Fibroblast of skin of back (primary cell): Measurements from ENCODE around the gene DHX38.
A peak's percentile ranks its signal among the peaks of the same experiment; 100 is the strongest.

Source experiments
- DNase-seq: peaks from one replicate; pipeline ENCODE4 v3.0.0-alpha.2; 2013

Gene DHX38

GRCh38 chr16:72084445-72084844 is 9.2 kb upstream of the DHX38 start:
- DNase-seq = no peak

DNA sequence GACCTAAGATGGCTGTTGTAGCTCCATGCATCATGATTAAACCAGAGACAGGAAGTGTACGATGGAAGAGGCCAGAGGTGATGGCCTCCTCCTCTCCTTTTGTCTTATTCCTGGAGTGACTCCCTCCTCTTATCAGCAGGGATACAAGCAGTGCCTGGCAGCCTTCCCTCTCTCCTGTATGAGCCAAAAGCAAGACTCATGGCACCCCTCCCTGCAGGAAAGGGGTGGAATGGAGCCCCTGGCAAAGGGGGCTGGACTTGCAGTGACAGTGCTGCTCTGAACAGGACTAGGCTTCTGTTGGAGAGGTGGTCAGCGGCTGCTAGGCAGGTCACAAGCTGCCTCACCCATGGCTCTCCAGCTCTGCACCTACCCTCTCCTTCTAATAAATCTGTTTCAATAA is 8.6 kb upstream of the DHX38 start:
- no peak for DNase-seq

DNA sequence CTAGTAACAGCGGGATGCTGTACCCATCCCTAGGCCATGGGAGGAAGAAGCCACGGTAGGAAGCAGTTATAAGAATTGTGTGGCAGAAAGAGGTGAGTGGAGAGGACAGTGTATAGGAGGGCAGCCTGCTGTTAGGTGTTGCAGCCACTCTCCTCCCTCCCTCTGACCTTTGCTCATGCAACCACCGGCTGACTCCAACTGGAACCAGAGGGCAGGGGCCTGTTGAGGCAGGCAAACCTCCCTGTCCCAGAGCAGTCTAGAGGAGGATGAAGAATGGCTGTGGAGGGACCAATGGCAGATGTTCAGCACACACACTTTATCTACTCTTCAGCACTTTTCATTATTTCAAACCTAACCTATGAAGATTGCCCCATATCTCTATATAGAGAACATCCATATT is 2.4 kb upstream of the DHX38 start:
- no peak for DNase-seq

GRCh38 chr16:72092832-72093447 is 707 bp upstream of the DHX38 start:
- DNase-seq = peak; percentile 74

DNA sequence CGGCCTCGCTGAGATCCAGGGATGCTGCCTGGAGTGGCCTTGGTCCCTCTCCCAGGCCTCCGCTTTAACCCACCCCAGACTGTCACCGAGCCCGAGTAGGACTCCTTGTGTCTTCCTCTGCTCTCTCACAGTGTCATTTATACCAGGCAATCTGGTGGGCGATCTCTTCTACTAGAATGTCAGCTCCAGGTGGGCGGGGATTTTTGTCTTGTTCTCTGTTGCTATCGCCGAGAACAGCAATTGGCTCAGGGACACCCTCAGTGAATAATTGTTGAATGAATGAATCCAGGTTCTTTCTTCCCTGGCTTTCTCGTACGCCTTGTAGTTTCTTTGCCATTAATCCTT is 591 bp downstream of the DHX38 start:
- DNase-seq = no peak

DNA sequence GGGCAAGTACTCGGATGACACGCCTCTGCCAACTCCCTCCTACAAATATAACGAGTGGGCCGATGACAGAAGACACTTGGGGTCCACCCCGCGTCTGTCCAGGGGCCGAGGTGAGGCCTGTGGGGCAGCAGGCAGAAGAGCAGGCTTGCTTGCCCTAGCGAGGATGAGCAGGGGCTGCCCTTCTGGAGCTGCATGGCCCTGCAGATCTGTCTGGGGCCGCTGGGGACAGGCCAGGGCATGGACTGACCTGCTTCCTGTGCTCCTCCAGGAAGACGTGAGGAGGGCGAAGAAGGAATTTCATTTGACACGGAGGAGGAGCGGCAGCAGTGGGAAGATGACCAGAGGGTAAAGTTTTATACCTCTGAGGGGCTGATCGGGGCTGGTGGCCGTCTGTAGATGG is 5.3 kb downstream of the DHX38 start:
- DNase-seq = no peak

DNA sequence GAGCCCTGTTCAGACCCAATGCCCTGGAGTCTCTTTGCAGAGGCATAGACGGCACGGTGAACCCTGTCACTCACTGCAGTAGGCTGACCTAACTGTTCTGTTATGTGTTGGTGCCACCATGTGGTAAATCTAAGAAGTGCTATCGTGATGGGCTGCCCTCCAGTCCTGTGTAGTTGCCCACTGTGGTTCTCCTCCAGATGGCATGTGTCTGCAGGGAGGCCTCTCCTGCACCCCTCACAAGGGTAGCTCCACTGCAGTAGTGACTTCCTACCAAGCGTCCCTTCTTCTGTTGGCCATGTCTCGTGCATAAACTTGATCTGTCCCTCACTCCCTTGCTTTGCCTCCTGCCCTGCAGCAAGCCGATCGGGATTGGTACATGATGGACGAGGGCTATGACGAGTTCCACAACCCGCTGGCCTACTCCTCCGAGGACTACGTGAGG is 5.8 kb downstream of the DHX38 start:
- peak; percentile 53 for DNase-seq

DNA sequence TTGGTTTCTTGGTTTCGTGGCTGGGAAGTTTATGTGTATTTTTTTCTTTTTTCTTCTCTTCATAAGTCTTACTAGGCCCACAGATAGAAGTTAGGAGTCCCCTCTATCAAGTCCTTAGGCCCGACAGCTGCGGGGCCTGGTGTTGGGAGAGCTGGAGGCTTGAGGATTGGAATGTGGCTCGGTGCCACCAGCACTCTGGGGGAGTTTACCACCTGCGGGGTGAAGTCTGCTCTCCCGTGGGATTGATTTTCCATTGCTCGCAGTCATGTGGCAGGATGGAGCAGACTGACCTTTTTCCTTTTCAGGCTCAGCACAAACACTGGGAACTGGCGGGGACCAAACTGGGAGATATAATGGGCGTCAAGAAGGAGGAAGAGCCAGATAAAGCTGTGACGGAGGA is 7.5 kb downstream of the DHX38 start:
- DNase-seq = no peak

GRCh38 chr16:72104905-72105304 is 11.3 kb downstream of the DHX38 start:
- no peak for DNase-seq

DNA sequence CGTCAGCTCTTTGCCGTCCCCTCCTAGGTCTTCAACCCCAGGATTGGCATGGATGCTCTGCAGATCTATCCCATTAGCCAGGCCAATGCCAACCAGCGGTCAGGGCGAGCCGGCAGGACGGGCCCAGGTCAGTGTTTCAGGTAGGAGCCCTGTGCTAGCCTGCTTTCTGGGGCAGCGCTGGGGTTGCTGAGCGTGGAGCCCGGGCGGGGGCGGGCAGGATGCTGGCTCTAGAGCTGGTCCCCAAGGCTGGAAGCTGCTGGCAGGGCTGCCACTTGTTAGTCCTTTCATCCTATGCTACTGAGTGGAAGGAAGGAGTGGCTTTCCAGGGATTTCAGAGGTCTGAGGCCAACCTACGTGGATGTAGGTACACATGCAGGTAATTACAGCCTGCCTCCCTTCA is 12.3 kb downstream of the DHX38 start:
- no peak for DNase-seq

DNA sequence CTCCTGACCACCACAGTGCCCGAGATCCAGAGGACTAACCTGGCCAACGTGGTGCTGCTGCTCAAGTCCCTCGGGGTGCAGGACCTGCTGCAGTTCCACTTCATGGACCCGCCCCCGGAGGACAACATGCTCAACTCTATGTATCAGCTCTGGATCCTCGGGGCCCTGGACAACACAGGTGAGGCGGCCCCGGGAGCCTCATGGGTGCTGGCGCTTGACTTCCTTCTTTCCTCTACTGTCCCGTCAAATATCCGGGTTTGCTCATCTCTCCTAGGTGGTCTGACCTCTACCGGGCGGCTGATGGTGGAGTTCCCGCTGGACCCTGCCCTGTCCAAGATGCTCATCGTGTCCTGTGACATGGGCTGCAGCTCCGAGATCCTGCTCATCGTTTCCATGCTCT is 13.7 kb downstream of the DHX38 start:
- DNase-seq = no peak

DNA sequence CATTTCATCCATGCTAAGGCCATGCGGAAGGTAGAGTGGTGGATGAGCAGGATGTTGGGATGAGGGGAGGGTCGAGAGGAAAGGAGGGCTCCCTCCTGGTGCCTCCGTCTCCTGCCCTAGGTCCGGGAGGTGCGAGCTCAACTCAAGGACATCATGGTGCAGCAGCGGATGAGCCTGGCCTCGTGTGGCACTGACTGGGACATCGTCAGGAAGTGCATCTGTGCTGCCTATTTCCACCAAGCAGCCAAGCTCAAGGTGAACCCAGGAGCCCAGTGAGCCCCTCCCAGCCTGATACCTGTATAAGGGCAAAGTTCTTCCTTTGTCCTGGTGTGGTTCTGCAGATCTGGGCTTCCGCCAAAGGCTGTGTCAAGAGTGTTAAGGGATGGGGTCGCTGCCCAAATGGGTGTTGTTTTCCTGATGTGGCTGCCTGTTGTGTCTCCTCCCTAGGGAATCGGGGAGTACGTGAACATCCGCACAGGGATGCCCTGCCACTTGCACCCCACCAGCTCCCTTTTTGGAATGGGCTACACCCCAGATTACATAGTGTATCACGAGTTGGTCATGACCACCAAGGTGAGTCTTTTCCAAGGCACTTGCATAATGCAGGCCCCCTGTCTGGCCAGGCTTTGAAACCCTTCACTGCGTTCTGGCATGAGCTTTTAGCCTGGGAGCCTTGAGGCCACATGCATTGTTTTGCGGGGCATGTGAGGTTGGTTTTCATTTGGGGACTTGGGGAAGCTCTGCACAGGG is 14.9 kb downstream of the DHX38 start:
- no peak for DNase-seq

- no peak for DNase-seq
These were observed 15.7 kb downstream of the DHX38 start for GRCh38 chr16:72109300-72109699.

- DNase-seq = no peak
These were observed 16.4 kb downstream of the DHX38 start for GRCh38 chr16:72109966-72110530.

GRCh38 chr16:72110662-72111615 is 17.3 kb downstream of the DHX38 start:
- DNase-seq = no peak

DNA sequence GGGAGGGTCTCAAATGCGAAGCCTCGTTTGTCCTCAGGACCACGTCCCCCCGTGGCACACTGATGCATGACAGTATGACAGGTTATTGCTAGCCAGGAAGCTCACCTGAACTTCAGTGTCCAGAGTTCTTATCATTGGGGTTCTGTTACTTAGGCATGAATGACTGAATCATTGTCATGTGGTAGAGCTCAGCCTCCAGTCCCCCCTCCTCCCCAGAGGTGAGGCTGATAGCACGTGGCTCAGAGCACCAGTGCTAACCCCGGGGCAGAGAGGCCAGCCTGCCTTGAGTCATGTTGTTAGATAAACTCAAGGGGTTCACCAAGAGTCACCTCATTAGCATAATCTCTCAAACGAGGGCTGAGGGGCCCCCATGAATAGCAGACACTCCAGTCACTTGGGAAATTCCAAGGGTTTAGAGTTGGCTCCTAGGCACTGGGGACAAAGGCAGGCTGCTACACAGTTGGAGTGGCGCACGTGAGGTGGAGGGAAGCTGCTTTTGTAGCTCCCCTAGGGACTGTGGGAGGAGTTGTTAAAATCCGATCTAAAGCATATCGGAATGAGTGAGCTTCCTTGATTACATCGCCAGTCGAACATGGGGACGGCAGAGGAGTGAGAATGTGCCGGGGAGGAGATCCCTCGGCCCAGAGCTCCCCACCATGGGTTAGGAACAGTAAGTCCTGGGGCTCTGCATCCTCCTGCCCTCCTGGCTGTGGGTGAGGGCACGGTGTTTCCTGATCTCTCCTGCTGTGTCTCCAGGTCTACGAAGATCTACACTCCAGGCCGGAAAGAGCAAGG is 18.2 kb downstream of the DHX38 start:
- DNase-seq = no peak

DNA sequence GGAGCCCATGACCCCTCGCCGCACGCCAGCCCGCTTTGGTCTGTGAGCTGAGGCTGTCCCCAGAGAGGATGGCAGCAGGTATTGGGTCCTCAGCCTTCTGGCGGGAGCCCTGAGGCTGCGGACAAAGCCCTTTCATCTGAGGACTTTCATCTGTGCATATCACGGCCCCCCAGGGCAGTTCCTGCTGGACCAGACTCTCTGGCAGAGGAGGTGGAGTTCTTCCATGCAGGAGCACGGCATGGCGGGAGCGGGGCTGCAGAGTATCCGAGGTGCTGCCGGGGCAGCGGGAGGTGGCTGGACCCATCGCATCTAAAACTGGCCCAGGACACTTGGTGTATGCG is 18.8 kb downstream of the DHX38 start:
- no peak for DNase-seq

GRCh38 chr16:72112906-72113615 is 19.4 kb downstream of the DHX38 start:
- no peak for DNase-seq

DNA sequence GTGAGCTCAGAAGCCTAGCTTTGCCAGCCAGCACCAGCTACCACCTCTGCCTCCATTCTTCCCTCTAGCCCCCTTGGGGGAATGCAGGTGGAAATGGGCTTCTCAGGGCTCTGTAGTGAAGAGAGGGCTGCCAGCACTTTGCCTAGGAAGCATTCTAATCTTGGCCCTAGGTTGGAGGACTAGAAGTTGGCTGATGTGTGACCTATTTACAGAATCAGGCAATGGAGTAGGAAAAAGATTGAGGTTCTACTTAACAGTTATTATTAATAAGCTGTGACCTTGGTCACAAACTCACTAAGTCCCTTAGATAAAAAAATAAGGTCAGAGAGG is 19.9 kb downstream of the DHX38 start:
- no peak for DNase-seq

DNA sequence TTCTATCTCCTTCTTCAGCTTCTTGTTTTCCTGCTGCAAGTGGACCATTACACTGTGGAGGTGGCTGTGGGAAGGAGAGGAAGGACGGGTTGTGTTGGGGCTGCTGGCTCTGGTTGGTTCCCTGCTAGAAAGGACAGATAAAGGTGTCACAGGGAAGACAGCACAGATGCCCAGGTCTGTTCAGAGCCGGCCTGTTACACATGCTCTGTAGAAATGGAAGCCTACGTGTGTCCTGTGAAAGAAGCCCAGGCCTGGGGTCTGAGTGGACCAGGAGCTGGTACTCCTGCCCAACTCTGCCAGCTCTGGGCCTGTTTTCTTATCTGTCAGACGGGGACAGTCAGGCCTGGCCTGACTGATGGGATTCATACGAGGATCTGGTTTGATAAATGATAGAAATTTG is 26.4 kb downstream of the DHX38 start:
- DNase-seq = no peak

GRCh38 chr16:72122308-72122707 is 28.7 kb downstream of the DHX38 start:
- no peak for DNase-seq

DNA sequence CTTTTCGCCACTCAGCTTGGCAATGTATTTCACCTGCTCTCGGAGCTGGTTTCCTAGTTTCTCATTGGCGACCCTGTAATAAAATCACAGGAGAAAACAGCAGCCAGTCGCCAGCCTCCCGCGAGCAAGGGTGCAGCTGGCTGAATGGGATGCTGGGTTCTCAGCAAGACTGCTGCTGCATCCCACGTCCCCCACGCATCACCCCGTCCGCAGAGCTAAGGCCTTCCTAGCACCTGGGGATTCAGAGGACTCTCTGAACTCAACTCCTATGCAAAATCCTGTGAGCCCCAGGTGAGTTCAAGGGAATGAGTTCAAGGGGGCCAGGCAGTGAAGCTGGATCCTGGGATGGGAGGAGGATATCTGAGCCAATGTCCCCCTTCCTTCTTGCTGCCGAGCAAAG is 29.3 kb downstream of the DHX38 start:
- DNase-seq = no peak
